SK-N-SH treated with all-trans-retinoic acid at 6 μM for 48 hours (cell line): Measurements from ENCODE around the gene RPS5.

ENCODE experiments used
- ATAC-seq: fragments of 200-7000 bp; cut with Tn5 transposase; 3 replicates; pipeline ENCODE4 v1.9.1; 2020; ENCODE audit warnings: mild to moderate bottlenecking, moderate library complexity
- BACH2 ChIP-seq: fragments of 250-450 bp; sonication (Bioruptor Pico); IDR thresholded peaks from 2 replicates; pipeline ENCODE4 v1.9.0; 2021; ENCODE audit warnings: mild to moderate bottlenecking, borderline replicate concordance
- CSDC2 ChIP-seq: fragments of 250-450 bp; sonication (Bioruptor Pico); IDR thresholded peaks from 2 replicates; pipeline ENCODE4 v1.5.0; 2020; ENCODE audit warnings: mild to moderate bottlenecking, moderate library complexity
- CSRNP3 ChIP-seq: fragments of 250-450 bp; sonication (Bioruptor Pico); IDR thresholded peaks from 2 replicates; pipeline ENCODE4 v1.5.1; 2021; ENCODE audit warnings: mild to moderate bottlenecking, moderate library complexity
- ESRRG ChIP-seq: fragments of 250-450 bp; sonication (Bioruptor Pico); IDR thresholded peaks from 2 replicates; pipeline ENCODE4 v1.6.1; 2021; ENCODE audit warnings: mild to moderate bottlenecking
- GLIS3 ChIP-seq: fragments of 250-450 bp; sonication (Bioruptor Pico); IDR thresholded peaks from 2 replicates; pipeline ENCODE4 v1.5.0; 2020; ENCODE audit warnings: mild to moderate bottlenecking, moderate library complexity
- OSR1 ChIP-seq: fragments of 250-450 bp; sonication (Bioruptor Pico); IDR thresholded peaks from 2 replicates; pipeline ENCODE4 v1.8.0; 2022; ENCODE audit warnings: moderate library complexity, mild to moderate bottlenecking, inconsistent platforms
- PPARA ChIP-seq: fragments of 250-450 bp; sonication (Bioruptor Pico); IDR thresholded peaks from 2 replicates; pipeline ENCODE4 v1.5.0; 2020; ENCODE audit warnings: mild to moderate bottlenecking, borderline replicate concordance
- RARB ChIP-seq: fragments of 250-450 bp; sonication (Bioruptor Pico); IDR thresholded peaks from 2 replicates; pipeline ENCODE4 v1.8.0; 2021; ENCODE audit warnings: mild to moderate bottlenecking, moderate library complexity
- SNAI2 ChIP-seq: fragments of 250-450 bp; sonication (Bioruptor Pico); IDR thresholded peaks from 2 replicates; pipeline ENCODE4 v1.5.0; 2020; ENCODE audit warnings: mild to moderate bottlenecking, moderate library complexity
- TCF4 ChIP-seq: fragments of 250-450 bp; sonication (Bioruptor Pico); IDR thresholded peaks from 2 replicates; pipeline ENCODE4 v1.8.0; 2021; ENCODE audit warnings: mild to moderate bottlenecking, moderate library complexity, borderline replicate concordance
- ZC3H10 ChIP-seq: fragments of 250-450 bp; sonication (Bioruptor Pico); IDR thresholded peaks from 2 replicates; pipeline ENCODE4 v1.5.1; 2021; ENCODE audit warnings: mild to moderate bottlenecking, moderate library complexity
- ZFP3 ChIP-seq: fragments of 250-450 bp; sonication (Bioruptor Pico); IDR thresholded peaks from 2 replicates; pipeline ENCODE4 v1.5.0; 2020; ENCODE audit warnings: mild to moderate bottlenecking, moderate library complexity
- ZFP30 ChIP-seq: fragments of 450-650 bp; formaldehyde crosslinking; IDR thresholded peaks from 2 replicates; pipeline ENCODE4 v1.5.0; 2022; ENCODE audit warnings: mild to moderate bottlenecking, moderate library complexity
- ZNF70 ChIP-seq: fragments of 450-650 bp; formaldehyde crosslinking; IDR thresholded peaks from 2 replicates; pipeline ENCODE4 v1.5.0; 2020; ENCODE audit warnings: mild to moderate bottlenecking, moderate library complexity
- TF ChIP-seq, protein P1 (sequence below): fragments of 250-450 bp; sonication (Bioruptor Pico); IDR thresholded peaks from 2 replicates; pipeline ENCODE4 v1.5.0; 2020; ENCODE audit warnings: mild to moderate bottlenecking, moderate library complexity
- TF ChIP-seq, protein P2 (sequence below): fragments of 250-450 bp; sonication (Bioruptor Pico); IDR thresholded peaks from 2 replicates; pipeline ENCODE4 v1.8.0; 2021; ENCODE audit warnings: low read depth, mild to moderate bottlenecking, moderate library complexity, borderline replicate concordance
- TF ChIP-seq, protein P3 (sequence below): fragments of 250-450 bp; sonication (Bioruptor Pico); IDR thresholded peaks from 2 replicates; pipeline ENCODE4 v1.8.0; 2020; ENCODE audit warnings: mild to moderate bottlenecking, moderate library complexity, borderline replicate concordance
- TF ChIP-seq, protein P4 (sequence below): fragments of 250-450 bp; sonication (Bioruptor Pico); IDR thresholded peaks from 2 replicates; pipeline ENCODE4 v1.5.1; 2020; ENCODE audit warnings: low read depth, mild to moderate bottlenecking, moderate library complexity

Gene RPS5

DNA sequence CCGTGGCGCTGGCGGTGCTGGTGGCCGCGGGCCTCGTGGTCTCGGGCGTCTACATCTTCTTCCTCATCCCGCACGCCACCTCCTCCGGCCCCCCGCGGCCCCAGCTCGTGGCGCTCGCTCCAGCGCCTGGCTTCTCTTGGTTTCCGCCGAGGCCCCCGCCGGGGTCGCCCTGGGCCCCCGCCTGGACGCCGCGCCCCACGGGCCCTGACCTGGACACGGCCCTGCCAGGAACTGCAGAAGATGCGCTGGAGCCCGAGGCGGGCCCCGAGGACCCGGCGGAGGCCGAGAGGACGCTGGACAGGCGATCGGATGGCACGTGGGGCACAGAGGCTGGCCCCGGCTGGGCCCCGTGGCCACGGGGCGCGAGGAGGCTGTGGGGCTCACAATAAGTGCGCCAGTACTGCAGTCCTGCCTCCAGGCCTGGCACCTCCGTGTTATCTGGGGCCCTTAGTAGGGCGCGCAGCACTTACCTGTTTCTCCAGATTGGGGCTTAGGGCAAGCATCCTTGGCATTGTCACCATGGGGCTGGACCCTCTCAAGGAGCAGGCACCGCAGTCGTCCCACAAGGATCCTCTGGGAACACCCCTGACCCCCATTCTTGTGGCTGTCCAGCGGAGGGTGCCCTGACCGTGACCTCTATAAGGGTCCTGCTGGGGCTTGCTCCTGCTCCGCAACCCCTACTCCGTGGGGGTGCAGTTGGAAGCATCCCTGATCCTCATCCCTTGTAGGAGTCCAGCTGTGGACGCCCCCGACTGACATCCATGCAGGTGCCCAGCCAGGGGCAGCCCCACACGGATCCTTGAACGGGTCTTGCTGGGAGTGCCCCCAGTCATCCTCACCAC, 9.8 kb downstream of the RPS5 start (continued):
- TF ChIP-seq, protein P1, sequence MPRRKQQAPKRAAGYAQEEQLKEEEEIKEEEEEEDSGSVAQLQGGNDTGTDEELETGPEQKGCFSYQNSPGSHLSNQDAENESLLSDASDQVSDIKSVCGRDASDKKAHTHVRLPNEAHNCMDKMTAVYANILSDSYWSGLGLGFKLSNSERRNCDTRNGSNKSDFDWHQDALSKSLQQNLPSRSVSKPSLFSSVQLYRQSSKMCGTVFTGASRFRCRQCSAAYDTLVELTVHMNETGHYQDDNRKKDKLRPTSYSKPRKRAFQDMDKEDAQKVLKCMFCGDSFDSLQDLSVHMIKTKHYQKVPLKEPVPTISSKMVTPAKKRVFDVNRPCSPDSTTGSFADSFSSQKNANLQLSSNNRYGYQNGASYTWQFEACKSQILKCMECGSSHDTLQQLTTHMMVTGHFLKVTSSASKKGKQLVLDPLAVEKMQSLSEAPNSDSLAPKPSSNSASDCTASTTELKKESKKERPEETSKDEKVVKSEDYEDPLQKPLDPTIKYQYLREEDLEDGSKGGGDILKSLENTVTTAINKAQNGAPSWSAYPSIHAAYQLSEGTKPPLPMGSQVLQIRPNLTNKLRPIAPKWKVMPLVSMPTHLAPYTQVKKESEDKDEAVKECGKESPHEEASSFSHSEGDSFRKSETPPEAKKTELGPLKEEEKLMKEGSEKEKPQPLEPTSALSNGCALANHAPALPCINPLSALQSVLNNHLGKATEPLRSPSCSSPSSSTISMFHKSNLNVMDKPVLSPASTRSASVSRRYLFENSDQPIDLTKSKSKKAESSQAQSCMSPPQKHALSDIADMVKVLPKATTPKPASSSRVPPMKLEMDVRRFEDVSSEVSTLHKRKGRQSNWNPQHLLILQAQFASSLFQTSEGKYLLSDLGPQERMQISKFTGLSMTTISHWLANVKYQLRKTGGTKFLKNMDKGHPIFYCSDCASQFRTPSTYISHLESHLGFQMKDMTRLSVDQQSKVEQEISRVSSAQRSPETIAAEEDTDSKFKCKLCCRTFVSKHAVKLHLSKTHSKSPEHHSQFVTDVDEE (CRISPR knock-in tag): no peak
- TF ChIP-seq BACH2 (CRISPR knock-in tag): no peak
- TF ChIP-seq, all 23 proteins: peak for 0

GRCh38 chr19:58397533-58398037, 10.5 kb downstream of the RPS5 start:
- ATAC-seq: no peak
- TF ChIP-seq ZFP30 (CRISPR knock-in tag) (no peak), TCF4 (CRISPR knock-in tag) (no peak), ESRRG (CRISPR knock-in tag) (no peak), CSRNP3 (CRISPR knock-in tag) (no peak), ZNF70 (CRISPR knock-in tag) (no peak), CSDC2 (CRISPR knock-in tag) (no peak), RARB (CRISPR knock-in tag) (no peak), SNAI2 (CRISPR knock-in tag) (no peak), PPARA (CRISPR knock-in tag) (no peak)
- TF ChIP-seq, protein P2, sequence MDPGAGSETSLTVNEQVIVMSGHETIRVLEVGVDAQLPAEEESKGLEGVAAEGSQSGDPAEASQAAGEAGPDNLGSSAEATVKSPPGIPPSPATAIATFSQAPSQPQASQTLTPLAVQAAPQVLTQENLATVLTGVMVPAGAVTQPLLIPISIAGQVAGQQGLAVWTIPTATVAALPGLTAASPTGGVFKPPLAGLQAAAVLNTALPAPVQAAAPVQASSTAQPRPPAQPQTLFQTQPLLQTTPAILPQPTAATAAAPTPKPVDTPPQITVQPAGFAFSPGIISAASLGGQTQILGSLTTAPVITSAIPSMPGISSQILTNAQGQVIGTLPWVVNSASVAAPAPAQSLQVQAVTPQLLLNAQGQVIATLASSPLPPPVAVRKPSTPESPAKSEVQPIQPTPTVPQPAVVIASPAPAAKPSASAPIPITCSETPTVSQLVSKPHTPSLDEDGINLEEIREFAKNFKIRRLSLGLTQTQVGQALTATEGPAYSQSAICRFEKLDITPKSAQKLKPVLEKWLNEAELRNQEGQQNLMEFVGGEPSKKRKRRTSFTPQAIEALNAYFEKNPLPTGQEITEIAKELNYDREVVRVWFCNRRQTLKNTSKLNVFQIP (CRISPR knock-in tag): no peak
- TF ChIP-seq, protein P3, sequence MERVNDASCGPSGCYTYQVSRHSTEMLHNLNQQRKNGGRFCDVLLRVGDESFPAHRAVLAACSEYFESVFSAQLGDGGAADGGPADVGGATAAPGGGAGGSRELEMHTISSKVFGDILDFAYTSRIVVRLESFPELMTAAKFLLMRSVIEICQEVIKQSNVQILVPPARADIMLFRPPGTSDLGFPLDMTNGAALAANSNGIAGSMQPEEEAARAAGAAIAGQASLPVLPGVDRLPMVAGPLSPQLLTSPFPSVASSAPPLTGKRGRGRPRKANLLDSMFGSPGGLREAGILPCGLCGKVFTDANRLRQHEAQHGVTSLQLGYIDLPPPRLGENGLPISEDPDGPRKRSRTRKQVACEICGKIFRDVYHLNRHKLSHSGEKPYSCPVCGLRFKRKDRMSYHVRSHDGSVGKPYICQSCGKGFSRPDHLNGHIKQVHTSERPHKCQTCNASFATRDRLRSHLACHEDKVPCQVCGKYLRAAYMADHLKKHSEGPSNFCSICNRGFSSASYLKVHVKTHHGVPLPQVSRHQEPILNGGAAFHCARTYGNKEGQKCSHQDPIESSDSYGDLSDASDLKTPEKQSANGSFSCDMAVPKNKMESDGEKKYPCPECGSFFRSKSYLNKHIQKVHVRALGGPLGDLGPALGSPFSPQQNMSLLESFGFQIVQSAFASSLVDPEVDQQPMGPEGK (CRISPR knock-in tag): no peak

- ATAC-seq: no peak
- no peak for TF ChIP-seq ZFP30 (CRISPR knock-in tag)
- TF ChIP-seq PPARA (CRISPR knock-in tag): no peak
- TF ChIP-seq ZC3H10 (CRISPR knock-in tag): no peak
- TF ChIP-seq ESRRG (CRISPR knock-in tag): no peak
- TF ChIP-seq CSRNP3 (CRISPR knock-in tag): no peak
- TF ChIP-seq, protein P3 (CRISPR knock-in tag): no peak
- TF ChIP-seq GLIS3 (CRISPR knock-in tag): no peak
- TF ChIP-seq OSR1 (CRISPR knock-in tag): no peak
- no peak for TF ChIP-seq RARB (CRISPR knock-in tag)
- TF ChIP-seq CSDC2 (CRISPR knock-in tag): no peak
- TF ChIP-seq BACH2 (CRISPR knock-in tag): no peak
- TF ChIP-seq, protein P4, sequence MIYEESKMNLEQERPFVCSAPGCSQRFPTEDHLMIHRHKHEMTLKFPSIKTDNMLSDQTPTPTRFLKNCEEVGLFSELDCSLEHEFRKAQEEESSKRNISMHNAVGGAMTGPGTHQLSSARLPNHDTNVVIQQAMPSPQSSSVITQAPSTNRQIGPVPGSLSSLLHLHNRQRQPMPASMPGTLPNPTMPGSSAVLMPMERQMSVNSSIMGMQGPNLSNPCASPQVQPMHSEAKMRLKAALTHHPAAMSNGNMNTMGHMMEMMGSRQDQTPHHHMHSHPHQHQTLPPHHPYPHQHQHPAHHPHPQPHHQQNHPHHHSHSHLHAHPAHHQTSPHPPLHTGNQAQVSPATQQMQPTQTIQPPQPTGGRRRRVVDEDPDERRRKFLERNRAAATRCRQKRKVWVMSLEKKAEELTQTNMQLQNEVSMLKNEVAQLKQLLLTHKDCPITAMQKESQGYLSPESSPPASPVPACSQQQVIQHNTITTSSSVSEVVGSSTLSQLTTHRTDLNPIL (CRISPR knock-in tag): no peak
- TF ChIP-seq TCF4 (CRISPR knock-in tag): no peak
- no peak for TF ChIP-seq ZFP3 (CRISPR knock-in tag)
- TF ChIP-seq, protein P1 (CRISPR knock-in tag): no peak
Observed at GRCh38 chr19:58398087-58398486, 11.0 kb downstream of the RPS5 start.
